WI38 (cell line): ENCODE results near the gene GFRAL.

Experiments
- H3K4me3 ChIP-seq: 2 replicates; pipeline ENCODE4 v1.5.1; 2011; ENCODE audit warnings: low read depth, mild to moderate bottlenecking, control low read depth, low read length
- TF ChIP-seq, protein P1 (sequence below): IDR thresholded peaks from 2 replicates; pipeline ENCODE4 v1.5.1; 2012; ENCODE audit warnings: low read depth, mild to moderate bottlenecking, control low read depth, low read length

The GFRAL gene

DNA sequence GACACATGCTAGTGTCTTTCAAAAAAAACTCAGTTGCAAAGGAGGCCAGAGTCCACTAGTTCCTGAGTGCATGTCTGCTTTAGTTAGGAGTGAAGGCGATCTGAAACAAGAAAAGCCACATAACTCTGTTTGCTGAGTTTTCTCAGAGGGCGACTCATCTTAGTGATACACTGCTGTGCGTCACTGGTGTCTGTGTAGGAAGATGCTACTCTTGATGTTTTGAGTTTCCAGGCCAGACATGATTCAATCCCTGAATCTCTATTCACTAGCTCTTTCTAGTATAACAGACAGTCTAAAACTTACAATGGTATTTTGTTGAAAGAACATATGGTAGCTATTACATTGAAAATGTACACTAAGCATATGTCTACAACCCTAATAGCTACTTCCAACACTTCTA lies 60.9 kb downstream of the GFRAL start:
- no peak overlapping the region for H3K4me3 ChIP-seq
- TF ChIP-seq, protein P1, sequence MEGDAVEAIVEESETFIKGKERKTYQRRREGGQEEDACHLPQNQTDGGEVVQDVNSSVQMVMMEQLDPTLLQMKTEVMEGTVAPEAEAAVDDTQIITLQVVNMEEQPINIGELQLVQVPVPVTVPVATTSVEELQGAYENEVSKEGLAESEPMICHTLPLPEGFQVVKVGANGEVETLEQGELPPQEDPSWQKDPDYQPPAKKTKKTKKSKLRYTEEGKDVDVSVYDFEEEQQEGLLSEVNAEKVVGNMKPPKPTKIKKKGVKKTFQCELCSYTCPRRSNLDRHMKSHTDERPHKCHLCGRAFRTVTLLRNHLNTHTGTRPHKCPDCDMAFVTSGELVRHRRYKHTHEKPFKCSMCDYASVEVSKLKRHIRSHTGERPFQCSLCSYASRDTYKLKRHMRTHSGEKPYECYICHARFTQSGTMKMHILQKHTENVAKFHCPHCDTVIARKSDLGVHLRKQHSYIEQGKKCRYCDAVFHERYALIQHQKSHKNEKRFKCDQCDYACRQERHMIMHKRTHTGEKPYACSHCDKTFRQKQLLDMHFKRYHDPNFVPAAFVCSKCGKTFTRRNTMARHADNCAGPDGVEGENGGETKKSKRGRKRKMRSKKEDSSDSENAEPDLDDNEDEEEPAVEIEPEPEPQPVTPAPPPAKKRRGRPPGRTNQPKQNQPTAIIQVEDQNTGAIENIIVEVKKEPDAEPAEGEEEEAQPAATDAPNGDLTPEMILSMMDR = no peak

DNA sequence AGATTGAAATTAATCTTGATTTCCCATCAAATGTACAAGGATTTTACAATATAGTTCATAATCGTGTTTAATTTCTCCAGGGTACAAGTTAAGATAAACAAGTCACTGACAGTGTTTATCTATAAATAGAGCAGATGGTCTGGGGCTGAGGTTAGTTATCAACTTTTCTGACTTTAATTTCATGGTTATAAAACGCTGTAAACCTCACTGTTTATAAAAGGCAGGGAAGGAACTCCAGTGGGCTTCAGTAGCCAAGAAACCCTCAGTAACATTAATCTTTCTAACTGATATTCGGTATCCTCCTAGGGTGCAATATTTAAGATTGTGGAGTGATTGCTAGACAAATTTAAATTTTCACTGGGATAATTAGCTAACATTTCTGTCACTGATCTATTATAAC lies 68.6 kb downstream of the GFRAL start:
- H3K4me3 ChIP-seq = no peak overlapping the region
- TF ChIP-seq, protein P1 = no peak

DNA sequence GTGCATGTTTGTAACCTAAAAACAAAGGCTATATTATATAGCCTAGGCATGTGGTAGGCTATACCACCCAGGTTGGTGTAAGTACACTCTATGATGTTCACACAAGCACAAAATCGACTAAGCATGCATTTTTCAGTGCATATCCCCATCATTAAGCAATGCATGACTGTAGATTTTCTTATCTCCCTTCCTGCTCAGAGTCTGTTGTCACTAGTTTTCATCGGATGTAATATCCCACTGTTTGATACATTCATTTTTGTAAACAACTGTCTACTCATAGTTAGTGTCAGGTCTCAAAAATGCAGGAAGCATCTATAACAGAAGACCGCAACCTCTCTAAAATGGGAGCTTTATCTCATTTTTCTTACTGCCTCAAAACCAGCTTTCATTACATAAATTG lies 70.7 kb downstream of the GFRAL start:
- H3K4me3 ChIP-seq = no peak overlapping the region
- TF ChIP-seq, protein P1 = no peak

DNA sequence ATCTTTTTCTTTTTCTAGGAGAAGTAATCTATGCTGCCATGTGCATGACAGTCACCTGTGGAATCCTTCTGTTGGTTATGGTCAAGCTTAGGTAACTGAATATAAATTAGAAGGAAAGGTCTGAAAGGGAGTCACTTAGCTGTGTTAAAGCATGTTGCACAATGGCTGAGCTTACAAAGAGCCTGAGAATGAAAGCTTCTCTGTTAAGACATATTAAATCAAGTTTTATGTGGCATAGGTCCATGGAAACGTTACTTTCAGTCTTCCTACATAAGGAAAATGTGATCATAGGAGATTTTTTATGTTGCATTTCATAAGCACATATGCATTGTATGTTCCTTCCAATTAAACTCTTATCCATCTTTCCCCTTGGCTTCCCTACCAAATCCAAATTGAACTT lies 72.1 kb downstream of the GFRAL start:
- no peak overlapping the region for H3K4me3 ChIP-seq
- TF ChIP-seq, protein P1 = no peak

DNA sequence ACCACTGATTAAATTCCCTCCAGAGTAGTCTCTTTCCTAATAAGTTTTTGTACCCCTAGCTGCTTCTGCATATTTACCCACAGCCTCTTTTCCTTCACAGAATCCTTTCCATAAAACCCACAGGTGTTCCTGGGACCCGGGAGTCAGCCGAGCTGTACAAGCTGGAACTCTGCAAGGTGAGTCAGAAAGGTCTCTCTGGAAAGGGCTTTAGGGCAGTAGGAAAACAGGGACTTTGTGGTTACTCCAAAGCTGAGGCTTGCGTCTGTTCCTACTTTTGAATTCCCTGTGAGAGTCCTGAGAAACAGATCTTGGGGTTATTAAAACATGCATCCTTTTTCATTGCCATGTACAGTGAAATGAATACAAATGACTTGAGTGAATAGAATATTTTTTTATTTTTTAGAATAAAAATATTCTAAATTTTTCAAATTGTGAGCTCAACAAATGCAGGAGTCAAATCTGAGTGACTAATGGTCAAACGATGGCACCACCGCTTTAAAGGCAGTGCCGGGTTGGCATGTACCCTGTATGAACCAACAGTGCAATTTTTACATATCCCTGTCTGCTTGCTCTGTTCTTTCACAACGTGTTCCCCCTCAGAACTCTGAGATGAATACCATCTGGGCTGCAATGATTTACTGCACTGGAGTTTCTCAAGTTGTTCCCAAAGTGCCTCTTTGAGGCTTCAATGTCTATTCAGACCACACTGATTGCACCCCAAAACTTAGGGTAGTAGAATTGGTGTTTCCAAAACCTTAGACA lies 78.4 kb downstream of the GFRAL start:
- TF ChIP-seq, protein P1 = no peak

DNA sequence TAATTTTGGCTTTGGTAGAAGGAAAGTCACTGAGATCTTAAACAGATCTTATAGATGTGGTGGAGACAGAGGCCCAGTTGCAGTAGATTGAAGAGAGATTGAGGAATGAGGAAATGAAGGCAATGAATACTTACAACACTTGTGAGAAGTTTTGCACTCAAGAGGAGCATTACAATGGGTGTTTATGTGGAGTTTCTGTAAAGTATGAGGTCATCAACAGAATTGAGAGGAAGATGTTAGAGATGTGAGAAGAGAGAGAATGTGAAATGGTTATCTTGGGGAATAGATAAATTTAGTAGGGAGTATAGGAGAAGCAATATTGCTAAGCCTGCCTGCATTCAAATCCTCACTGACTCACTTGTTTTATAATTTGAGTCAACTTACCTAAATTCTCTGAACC lies 83.4 kb downstream of the GFRAL start:
- no peak overlapping the region for H3K4me3 ChIP-seq
- TF ChIP-seq, protein P1 = no peak

More for the DNA sequence above, 78.4 kb downstream of the GFRAL start:
- no peak overlapping the region for H3K4me3 ChIP-seq

DNA sequence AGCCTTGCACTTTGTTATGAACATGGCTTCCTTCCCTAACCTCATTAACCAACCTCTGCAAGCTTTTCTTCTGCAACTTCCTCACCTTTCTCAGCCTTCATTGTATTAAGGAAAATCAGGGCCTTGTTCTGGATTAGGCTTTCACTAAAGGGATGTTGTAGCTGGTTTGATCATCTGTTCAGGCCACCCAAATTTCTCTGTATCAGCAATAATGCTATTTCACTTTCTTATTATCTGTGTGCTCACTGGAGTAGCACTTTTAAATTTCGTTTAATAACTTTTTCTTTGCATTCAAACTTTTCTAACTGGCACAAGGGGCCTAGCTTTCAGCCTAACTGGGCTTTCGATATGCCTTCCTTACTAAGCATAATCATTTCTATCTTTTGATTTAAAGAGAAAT lies 96.7 kb downstream of the GFRAL start:
- H3K4me3 ChIP-seq = no peak overlapping the region
- TF ChIP-seq, protein P1 = no peak
